Naive thymus-derived CD8-positive, alpha-beta T cell (primary cell): ENCODE results near the gene ASMT. TPM values are rescaled to one million over a fixed set of nuclear protein-coding genes. Genes with fewer than 3 reads are reported as not detected.

ENCODE experiments used
- ATAC-seq, 2 donors: fragments of 150-1000 bp; cut with Tn5 transposase in 1 of 2; sonication (Bioruptor Pico), chemical (Tn5 transposase) in 1 of 2; 1 replicate in 1 of 2; 2 replicates in 1 of 2; pipeline ENCODE4 v1.10.0; 2021; ENCODE audit warnings: mild to moderate bottlenecking in 2 of 2, moderate library complexity in 2 of 2
- POLR2A ChIA-PET: fragments of 350-600 bp; sonication (Branson Sonifier 250); formaldehyde crosslinking; loops from one replicate; lab custom pipeline; 2021; ENCODE audit warnings: antibody characterized with exemption; lab: Charles Lee
- DNase-seq, 10 donors: peaks; one replicate each; pipeline versions ENCODE4 v3.0.0 to v3.0.0-alpha.2; 2020 to 2022
- H3K27ac Mint-ChIP-seq, 10 donors: one replicate each; pipeline ENCODE4 v1.8.0; 2020 to 2022; ENCODE audit warnings: mild to moderate bottlenecking in 10 of 10, mixed read lengths in 10 of 10, moderate library complexity in 4 of 10, inconsistent platforms in 1 of 10
- H3K27me3 Mint-ChIP-seq, 5 donors: one replicate each; pipeline ENCODE4 v1.8.0; 2021 to 2022; ENCODE audit warnings: mixed read lengths in 5 of 5
- H3K36me3 Mint-ChIP-seq, 3 donors: one replicate each; pipeline ENCODE4 v1.8.0; 2020 to 2022; ENCODE audit warnings: mixed read lengths in 3 of 3, mild to moderate bottlenecking in 2 of 3, inconsistent platforms in 1 of 3
- H3K4me1 Mint-ChIP-seq, 4 donors: one replicate each; pipeline ENCODE4 v1.8.0; 2021 to 2022; ENCODE audit warnings: mixed read lengths in 4 of 4
- H3K4me3 Mint-ChIP-seq, 10 donors: one replicate each; pipeline ENCODE4 v1.8.0; 2020 to 2022; ENCODE audit warnings: mild to moderate bottlenecking in 10 of 10, mixed read lengths in 10 of 10, moderate library complexity in 6 of 10, inconsistent platforms in 1 of 10
- H3K9me3 Mint-ChIP-seq, 9 donors: one replicate each; pipeline ENCODE4 v1.8.0; 2020 to 2022; ENCODE audit warnings: mixed read lengths in 9 of 9, mild to moderate bottlenecking in 3 of 9, inconsistent platforms in 1 of 9, moderate library complexity in 1 of 9
- polyA plus RNA-seq, 3 donors: library from polyadenylated mRNA; unstranded; fragments of 300-500 nt; fragmentation: Illumina TruSeq; gene quantifications; one replicate each; pipeline ENCODE4 v1.2.3, GENCODE V29; 2021
- total RNA-seq, 8 experiments: library from RNA in 2 of 8; stranded (reverse) in 2 of 8; gene quantifications; one replicate each; pipeline ENCODE4 v1.2.3 and lab custom pipeline; 2021 to 2026

Gene ASMT
- total and polyA plus RNA-seq, 5 experiments from 2014 or later, result not detected

GRCh38 chrX:1591102-1591862 is 23.6 kb upstream of the ASMT start, which contains the start of gene AKAP17A:
Gene AKAP17A, plus strand, starts transcription at chrX:1591604. Its CDS starts 1,859 bp downstream, at chrX:1593463.
- POLR2A ChIA-PET, result no interaction called here
- peaks cover 0 to 36% (median 9%) of the 10 kb centered on the region in 3 donors for H3K36me3 Mint-ChIP-seq

GRCh38 chrX:1591863-1592469 is 22.9 kb upstream of the ASMT start:
- peak; percentile 15 for ATAC-seq
- H3K27ac Mint-ChIP-seq, result peak overlapping the region; percentile 72 to 97 (median 91)

More at GRCh38 chrX:1591102-1591862, 23.6 kb upstream of the ASMT start, which contains the start of gene AKAP17A:
- Mint-ChIP-seq H3K27me3 (no peaks in the 10 kb centered on the region), H3K4me3 (peak within 1 kb of the TSS; percentile 86 to 97 (median 90)), H3K4me1 (peaks cover 21 to 51% (median 45%) of the 10 kb centered on the region in 4 donors), H3K9me3 (no peaks in the 10 kb centered on the region), H3K27ac (peak within 1 kb of the TSS; percentile 72 to 97 (median 93))
- ATAC-seq (peak; percentile 91 to 92), DNase-seq (peak; percentile 93 to 100 (median 98))

DNA sequence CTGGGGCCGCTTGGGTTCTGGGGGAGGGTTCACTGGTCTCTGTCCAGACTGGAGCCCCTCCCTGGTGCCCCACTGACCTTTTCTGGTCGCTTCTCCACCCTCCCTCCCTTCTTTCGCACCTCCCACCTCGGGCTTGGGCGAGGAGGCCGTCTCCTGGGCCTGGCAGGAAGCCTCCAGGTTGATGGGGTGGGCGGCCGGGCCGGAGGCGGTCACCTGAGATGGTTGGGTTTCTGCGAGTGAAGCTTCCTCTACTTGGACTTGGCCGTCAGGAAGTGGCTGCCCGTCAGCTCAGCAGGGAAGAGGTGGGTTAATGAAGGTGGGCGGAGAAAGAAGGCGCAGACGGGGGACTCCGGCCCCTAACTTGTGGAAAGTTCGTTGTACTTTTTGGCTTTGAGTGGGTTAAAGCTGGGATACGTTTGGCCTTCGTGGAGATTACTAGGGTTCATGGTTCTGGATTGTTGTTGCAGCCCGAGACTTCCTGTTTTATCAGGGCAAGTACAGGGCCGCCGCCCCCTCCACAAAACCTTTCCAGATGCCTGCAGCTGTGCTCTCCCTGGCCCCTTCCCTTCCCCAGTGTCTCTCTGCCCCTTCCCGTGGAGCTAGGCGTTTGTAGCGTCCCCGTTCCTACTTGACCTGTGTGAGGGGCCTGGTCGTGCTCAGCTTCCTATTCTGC is 22.3 kb upstream of the ASMT start:
- no peaks in the 10 kb centered on the region for H3K27me3 Mint-ChIP-seq
- H3K4me3 Mint-ChIP-seq, result peak overlapping the region; percentile 86 to 97 (median 90)
- peaks cover 0 to 47% (median 11%) of the 10 kb centered on the region in 3 donors for H3K36me3 Mint-ChIP-seq
- H3K27ac Mint-ChIP-seq, result peak overlapping the region; percentile 85 to 97 (median 92)
- DNase-seq (peak in 1 of 10 donors; percentile 23), ATAC-seq (no peak)
- H3K4me1 Mint-ChIP-seq, result peaks cover 24 to 49% (median 40%) of the 10 kb centered on the region in 4 donors
- POLR2A ChIA-PET, result no interaction called here
- H3K9me3 Mint-ChIP-seq, result no peaks in the 10 kb centered on the region

More at GRCh38 chrX:1591863-1592469, 22.9 kb upstream of the ASMT start:
- POLR2A ChIA-PET, result no interaction called here
- Mint-ChIP-seq H3K9me3 (no peaks in the 10 kb centered on the region), H3K4me1 (peaks cover 20 to 48% (median 43%) of the 10 kb centered on the region in 4 donors), H3K27me3 (no peaks in the 10 kb centered on the region), H3K4me3 (peak overlapping the region; percentile 86 to 97 (median 90)), H3K36me3 (peaks cover 0 to 41% (median 11%) of the 10 kb centered on the region in 3 donors)
- DNase-seq, result peak in 1 of 10 donors; percentile 28

- H3K27me3 Mint-ChIP-seq, result no peaks in the 10 kb centered on the region
- no peak for ATAC-seq
- peak overlapping the region; percentile 86 to 97 (median 90) for H3K4me3 Mint-ChIP-seq
- peak in 1 of 10 donors; percentile 16 for DNase-seq
- no peaks in the 10 kb centered on the region for H3K9me3 Mint-ChIP-seq
- POLR2A ChIA-PET, result no interaction called here
- peak overlapping the region; percentile 85 to 97 (median 92) for H3K27ac Mint-ChIP-seq
- H3K36me3 Mint-ChIP-seq, result peaks cover 0 to 57% (median 11%) of the 10 kb centered on the region in 3 donors
- peaks cover 27 to 49% (median 40%) of the 10 kb centered on the region in 4 donors for H3K4me1 Mint-ChIP-seq
These were observed 21.3 kb upstream of the ASMT start for GRCh38 chrX:1593286-1594271.

- ATAC-seq, result no peak
- Mint-ChIP-seq H3K4me1 (peaks cover 25 to 45% (median 37%) of the 10 kb centered on the region in 4 donors), H3K27ac (peak overlapping the region in 2 of 10 donors; percentile 60 to 74), H3K36me3 (peaks cover 0 to 76% (median 16%) of the 10 kb centered on the region in 3 donors), H3K4me3 (peak overlapping the region in 3 of 10 donors; percentile 18 to 42 (median 36)), H3K9me3 (no peaks in the 10 kb centered on the region), H3K27me3 (no peaks in the 10 kb centered on the region)
- POLR2A ChIA-PET, result no interaction called here
- peak in 1 of 10 donors; percentile 11 for DNase-seq
These were observed 19.2 kb upstream of the ASMT start for GRCh38 chrX:1595711-1596060.

DNA sequence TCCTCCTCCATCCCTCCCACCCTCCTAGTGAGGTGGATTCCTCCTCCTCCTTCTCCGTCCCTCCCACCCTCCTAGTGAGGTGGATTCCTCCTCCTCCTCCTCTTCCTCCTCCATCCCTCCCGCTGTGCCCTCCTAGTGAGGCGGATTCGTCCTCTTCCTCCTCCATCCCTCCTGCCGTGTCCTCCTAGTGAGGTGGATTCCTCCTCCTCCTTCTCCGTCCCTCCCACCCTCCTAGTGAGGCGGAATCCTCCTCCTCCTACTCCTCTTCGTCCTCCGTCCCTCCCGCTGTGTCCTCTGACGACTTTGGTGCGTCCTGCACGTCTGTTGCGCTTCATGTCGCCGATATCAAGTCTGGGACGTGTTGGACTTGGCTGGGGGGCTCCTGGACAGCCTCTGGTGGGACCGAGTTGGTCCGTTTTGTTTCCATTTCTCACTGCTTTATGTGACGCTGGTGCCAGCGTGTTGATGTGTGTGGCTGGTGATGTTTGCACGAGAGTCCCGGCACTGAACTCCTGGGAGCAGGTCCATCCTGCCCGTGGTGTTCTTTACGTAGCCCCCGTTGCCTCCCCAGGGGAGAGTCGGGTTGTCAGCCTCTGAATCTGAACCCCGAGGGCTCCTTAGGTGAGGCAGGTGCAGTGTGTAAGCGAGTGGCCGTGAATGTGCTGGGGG is 18.0 kb upstream of the ASMT start:
- Mint-ChIP-seq H3K9me3 (no peaks in the 10 kb centered on the region), H3K4me3 (no peak overlapping the region), H3K27ac (peak overlapping the region in 5 of 10 donors; percentile 38 to 83 (median 44)), H3K4me1 (peaks cover 25 to 44% (median 33%) of the 10 kb centered on the region in 4 donors), H3K36me3 (peaks cover 0 to 86% (median 19%) of the 10 kb centered on the region in 3 donors), H3K27me3 (no peaks in the 10 kb centered on the region)
- DNase-seq, result peak in 1 of 10 donors; percentile 16
- POLR2A ChIA-PET, result no interaction called here
- ATAC-seq, result no peak

DNA sequence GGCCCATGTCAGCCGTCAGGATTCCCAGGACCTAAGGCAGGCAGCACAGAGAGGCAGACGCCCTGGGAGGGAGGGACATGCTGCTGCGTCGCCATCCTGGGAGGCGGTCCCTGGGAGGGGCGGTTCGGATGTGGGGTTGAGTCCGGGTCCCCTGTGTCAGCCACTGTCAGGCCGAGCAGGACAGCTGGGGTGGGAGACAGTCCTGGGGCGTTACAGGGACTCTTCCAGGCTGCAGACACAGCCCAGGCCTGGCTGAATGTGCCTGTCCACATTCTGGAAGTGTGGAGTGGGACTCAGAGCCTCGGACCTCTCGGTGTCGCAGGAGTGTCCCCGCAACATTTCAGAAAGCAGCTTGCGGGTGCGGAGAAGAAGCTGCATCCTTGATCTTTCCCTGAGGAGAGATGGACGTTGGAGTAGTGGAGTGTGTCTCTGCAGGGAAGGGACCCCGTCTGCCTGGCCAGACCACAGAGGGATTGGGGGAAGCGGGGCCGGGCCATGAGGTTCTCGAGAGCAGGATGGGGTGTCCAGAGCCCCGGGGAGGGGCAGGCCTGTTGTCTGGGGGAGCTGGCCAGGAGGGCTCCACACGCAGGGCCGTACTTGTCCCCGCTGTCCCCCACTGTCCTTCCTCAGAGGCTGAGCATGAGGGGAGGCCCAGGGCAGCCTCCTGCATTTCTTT is 17.4 kb upstream of the ASMT start:
- POLR2A ChIA-PET, result no interaction called here
- Mint-ChIP-seq H3K27ac (peak overlapping the region in 1 of 10 donors; percentile 83), H3K9me3 (no peaks in the 10 kb centered on the region), H3K27me3 (no peaks in the 10 kb centered on the region), H3K4me1 (peaks cover 25 to 43% (median 30%) of the 10 kb centered on the region in 4 donors), H3K36me3 (peaks cover 4 to 92% (median 26%) of the 10 kb centered on the region in 3 donors), H3K4me3 (peak overlapping the region in 1 of 10 donors; percentile 63)
- ATAC-seq (no peak), DNase-seq (peak in 1 of 10 donors; percentile 16)

DNA sequence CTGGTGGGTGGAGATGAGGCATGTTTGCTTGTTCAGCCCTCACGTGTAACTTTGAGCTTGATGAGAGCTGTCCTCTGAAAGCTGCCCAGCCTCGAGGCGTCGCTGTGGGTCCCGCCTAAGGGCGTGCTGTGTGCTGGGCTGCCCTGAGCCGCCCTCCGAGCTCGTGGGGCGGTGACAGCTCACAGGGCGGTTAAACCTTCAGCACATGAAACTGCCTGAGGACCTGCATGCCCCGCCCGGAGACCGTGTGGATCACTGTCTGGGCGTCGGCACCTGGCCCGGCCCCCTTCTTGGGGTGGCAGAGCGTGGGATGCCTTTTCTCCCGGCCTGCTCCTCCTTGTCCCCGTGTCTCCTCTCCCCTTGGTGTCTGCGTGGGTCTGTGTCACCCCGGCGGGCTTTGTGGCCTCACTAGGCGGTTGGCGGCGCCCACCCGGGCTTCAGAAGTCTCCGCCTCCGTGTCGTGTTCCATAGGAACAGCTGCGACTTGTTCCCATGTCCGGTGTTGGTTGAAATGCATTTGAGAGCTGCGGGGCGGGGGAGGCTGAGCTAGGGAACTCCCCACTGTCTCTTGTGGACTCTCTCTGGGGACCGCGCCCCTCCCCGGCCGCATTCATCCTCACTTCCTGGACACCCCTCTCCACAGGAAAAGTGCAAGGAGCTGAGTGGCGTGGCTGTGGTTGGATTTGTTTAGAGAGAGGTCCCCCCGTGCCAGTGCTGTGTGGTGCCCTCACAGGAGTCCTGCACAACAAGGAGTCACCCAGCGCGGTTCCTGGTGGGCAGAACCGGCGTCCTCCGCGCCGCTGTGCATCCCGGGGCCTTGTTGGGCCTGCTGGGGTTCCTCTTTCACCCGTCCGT is 16.6 kb upstream of the ASMT start:
- Mint-ChIP-seq H3K9me3 (no peaks in the 10 kb centered on the region), H3K4me3 (peak overlapping the region in 2 of 10 donors; percentile 18 to 36), H3K4me1 (peaks cover 18 to 36% (median 24%) of the 10 kb centered on the region in 4 donors), H3K27ac (peak overlapping the region in 2 of 10 donors; percentile 37 to 90), H3K36me3 (peaks cover 4 to 92% (median 30%) of the 10 kb centered on the region in 3 donors), H3K27me3 (no peaks in the 10 kb centered on the region)
- POLR2A ChIA-PET, result no interaction called here
- DNase-seq (peak in 1 of 10 donors; percentile 21), ATAC-seq (peak in 1 of 2 donors; percentile 58)

- POLR2A ChIA-PET, result no interaction called here
- peaks cover 14 to 30% (median 20%) of the 10 kb centered on the region in 4 donors for H3K4me1 Mint-ChIP-seq
- ATAC-seq (no peak), DNase-seq (peak in 1 of 10 donors; percentile 13)
- H3K36me3 Mint-ChIP-seq, result peaks cover 4 to 90% (median 30%) of the 10 kb centered on the region in 3 donors
- no peaks in the 10 kb centered on the region for H3K27me3 Mint-ChIP-seq
- no peaks in the 10 kb centered on the region for H3K9me3 Mint-ChIP-seq
- H3K4me3 Mint-ChIP-seq, result no peak overlapping the region
- peak overlapping the region in 3 of 10 donors; percentile 52 to 90 (median 67) for H3K27ac Mint-ChIP-seq
These were observed 15.7 kb upstream of the ASMT start for GRCh38 chrX:1598876-1599790.
